Immature natural killer cell (primary cell): ENCODE data around the gene EIF5AL1. TPM values are rescaled to one million over a fixed set of nuclear protein-coding genes. Genes with fewer than 3 reads are reported as not detected.
"Not testable (repeated sequence)": the region's sequence is repeated elsewhere in the genome, so short reads cannot be mapped to it uniquely, and the experiment has no call there.

Experiments
- DNase-seq, 3 donors: peaks; one replicate each; pipeline ENCODE4 v3.0.0; 2022; ENCODE audit warnings: mixed read lengths in 1 of 3
- H3K27ac Mint-ChIP-seq, 6 donors: one replicate each; pipeline ENCODE4 v1.8.0; 2020; ENCODE audit warnings: mixed read lengths in 6 of 6, mild to moderate bottlenecking in 5 of 6, inconsistent platforms in 4 of 6, moderate library complexity in 3 of 6
- H3K27me3 Mint-ChIP-seq, 3 donors: one replicate each; pipeline ENCODE4 v1.8.0; 2020 to 2021; ENCODE audit warnings: low read depth in 3 of 3, mild to moderate bottlenecking in 3 of 3, mixed read lengths in 3 of 3, moderate library complexity in 3 of 3, inconsistent platforms in 1 of 3
- H3K36me3 Mint-ChIP-seq, 3 donors: one replicate each; pipeline ENCODE4 v1.8.0; 2020; ENCODE audit warnings: mixed read lengths in 3 of 3, inconsistent platforms in 2 of 3, mild to moderate bottlenecking in 2 of 3
- H3K4me1 Mint-ChIP-seq, 2 donors: one replicate each; pipeline ENCODE4 v1.8.0; 2020; ENCODE audit warnings: inconsistent platforms in 2 of 2, mild to moderate bottlenecking in 2 of 2, mixed read lengths in 2 of 2, moderate library complexity in 1 of 2
- H3K4me3 Mint-ChIP-seq, 5 donors: one replicate each; pipeline ENCODE4 v1.8.0; 2020; ENCODE audit warnings: mild to moderate bottlenecking in 5 of 5, mixed read lengths in 5 of 5, inconsistent platforms in 3 of 5, moderate library complexity in 3 of 5
- H3K9me3 Mint-ChIP-seq, 6 donors: one replicate each; pipeline ENCODE4 v1.8.0; 2020; ENCODE audit warnings: mild to moderate bottlenecking in 6 of 6, mixed read lengths in 6 of 6, inconsistent platforms in 4 of 6, moderate library complexity in 3 of 6
- polyA plus RNA-seq, 3 donors: library from polyadenylated mRNA; unstranded; fragments of 300-500 nt; fragmentation: Illumina TruSeq; gene quantifications; one replicate each; pipeline ENCODE4 v1.2.3, GENCODE V29; 2021

Gene EIF5AL1
- polyA plus RNA-seq = under 1 TPM; 0.21 to 0.48 (median 0.38) TPM

DNA sequence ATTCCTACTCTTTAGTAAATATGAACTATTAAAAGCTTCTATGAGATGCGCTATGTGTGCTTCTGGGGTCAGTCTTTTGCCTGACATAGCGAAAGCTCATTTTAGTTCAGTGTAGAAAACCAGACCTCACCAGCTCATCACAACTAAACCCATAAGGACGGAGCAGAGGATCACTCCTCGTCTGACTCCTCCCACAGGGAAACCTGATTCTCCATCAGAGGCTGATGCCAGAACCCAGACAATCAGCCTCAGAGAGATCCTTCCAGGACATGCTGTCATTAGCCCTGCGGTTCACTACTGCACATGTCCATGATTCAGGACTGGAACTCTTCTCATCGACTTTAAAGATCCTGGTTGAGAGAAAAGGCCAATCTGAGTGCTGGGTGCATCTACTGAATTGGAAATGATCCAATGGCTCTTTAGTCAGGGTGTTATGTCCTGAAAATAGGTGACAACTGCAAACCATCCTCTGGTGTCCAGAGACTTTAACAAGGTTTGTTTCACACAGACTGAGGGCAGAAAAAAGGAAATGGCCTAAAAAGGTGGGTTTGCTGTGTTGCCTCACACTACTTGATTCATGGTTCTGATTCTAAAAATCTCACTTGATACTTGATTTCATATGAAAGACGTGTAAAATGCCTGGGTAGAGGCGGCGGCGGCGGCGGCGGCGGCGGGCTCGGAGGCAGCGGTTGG is at the start of gene EIF5AL1:
EIF5AL1 (plus strand) TSS at position 643 of the 693 bp plus-strand sequence. CDS start 117 bp downstream, outside the sequence.
- H3K27ac Mint-ChIP-seq, DNase-seq, H3K4me3 Mint-ChIP-seq, H3K4me1 Mint-ChIP-seq, H3K27me3 Mint-ChIP-seq, H3K36me3 Mint-ChIP-seq, H3K9me3 Mint-ChIP-seq: not testable (repeated sequence)

DNA sequence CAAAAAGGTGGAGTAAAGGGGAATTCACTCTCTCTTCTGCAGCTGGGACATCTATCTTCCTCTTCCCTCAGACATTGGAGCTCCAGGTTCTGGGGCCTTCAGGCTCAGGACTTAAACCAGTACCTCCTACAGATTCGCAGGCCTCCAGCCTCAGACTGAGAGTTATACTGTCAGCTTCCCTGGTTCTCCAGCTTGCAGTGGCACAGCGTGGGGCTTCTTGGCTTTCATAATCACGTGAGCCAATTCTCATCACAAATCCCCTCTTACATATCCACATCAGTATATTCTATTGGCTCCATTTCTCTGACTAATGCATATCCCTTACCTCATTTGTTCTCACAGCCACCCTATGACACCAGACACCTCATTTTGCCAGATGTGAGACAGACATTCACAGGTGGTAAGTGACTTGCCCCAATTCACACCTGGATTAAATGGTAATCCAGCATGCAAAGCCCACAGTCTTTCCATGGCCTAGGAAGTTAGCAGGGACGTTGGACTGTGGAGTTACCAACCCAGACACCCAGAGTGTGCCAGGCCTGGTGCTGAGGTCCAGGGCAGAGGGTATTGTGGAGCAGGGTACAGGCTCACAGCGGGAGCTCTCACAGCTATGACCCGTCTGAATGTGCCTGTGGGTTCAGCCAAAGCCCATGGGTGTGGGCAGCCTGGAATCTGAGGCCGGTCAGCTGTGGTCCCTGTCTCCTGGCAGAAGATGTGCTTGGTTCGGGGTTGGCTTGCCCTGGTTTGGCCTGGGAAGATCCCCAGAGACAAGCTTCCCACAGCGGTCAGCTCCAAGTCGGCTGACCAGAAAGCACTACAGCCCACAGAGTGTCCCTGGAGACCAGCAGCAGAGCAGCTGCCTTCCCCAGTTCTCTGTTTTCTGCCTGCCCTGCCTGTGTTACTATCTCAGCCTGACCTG is 48.5 kb upstream of the EIF5AL1 start:
- no peaks in the 10 kb centered on the region for H3K36me3 Mint-ChIP-seq
- no peaks in the 10 kb centered on the region for H3K9me3 Mint-ChIP-seq
- no peaks in the 10 kb centered on the region for H3K4me1 Mint-ChIP-seq
- peaks cover 0 to 4% (median 2%) of the 10 kb centered on the region in 3 donors for H3K27me3 Mint-ChIP-seq
- no peak overlapping the region for H3K4me3 Mint-ChIP-seq
- H3K27ac Mint-ChIP-seq = no peak overlapping the region
- no peak for DNase-seq

DNA sequence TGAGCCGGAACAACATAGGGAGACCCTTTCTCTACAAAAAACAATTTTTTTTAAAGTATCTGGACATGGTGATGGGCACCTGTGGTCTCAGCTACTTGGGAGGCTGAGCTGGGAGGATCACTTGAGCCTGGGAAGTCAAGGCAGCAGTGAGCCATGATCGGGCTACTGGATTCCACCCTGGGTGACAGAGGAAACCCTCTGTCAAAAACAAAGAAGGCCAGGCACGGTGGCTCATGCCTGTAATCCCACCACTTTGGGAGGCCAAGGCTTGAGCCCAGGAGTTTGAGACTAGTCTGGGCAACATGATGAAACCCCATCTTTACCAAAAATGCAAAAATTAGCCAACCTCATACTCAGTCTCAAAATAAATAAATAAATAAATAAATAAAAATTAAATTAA is 47.0 kb upstream of the EIF5AL1 start:
- DNase-seq = no peak
- H3K27ac Mint-ChIP-seq = no peak overlapping the region
- H3K9me3 Mint-ChIP-seq = no peaks in the 10 kb centered on the region
- H3K27me3 Mint-ChIP-seq = peaks cover 0 to 4% (median 2%) of the 10 kb centered on the region in 3 donors
- no peaks in the 10 kb centered on the region for H3K36me3 Mint-ChIP-seq
- no peaks in the 10 kb centered on the region for H3K4me1 Mint-ChIP-seq
- no peak overlapping the region for H3K4me3 Mint-ChIP-seq

DNA sequence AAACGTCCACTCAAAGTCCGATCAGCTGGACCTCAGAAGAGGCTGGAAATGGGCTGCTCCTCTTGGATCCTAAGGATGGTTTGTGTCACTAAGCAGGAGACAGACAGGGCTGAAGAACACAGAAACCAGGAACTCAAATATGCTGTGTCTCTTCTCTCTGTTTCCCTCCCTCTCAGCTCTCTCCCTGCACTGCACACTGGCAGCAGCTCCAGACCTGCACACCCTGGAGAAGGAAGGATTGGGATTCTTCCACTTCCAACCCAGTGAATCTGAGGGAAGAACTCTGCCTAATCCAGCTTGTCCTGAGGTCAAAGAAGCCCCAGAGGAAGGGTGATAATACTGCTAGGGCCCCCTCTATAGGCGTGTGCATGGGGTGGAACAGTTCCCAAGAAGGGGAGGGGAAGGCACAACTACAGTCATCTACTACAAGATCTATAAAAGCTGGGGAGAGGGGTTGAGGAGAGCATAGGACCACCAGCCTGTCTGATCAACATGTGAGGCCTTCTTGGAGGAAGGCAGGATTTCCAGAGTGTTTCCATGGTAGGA is 44.2 kb upstream of the EIF5AL1 start:
- H3K36me3 Mint-ChIP-seq = no peaks in the 10 kb centered on the region
- DNase-seq = no peak
- H3K4me1 Mint-ChIP-seq = no peaks in the 10 kb centered on the region
- no peaks in the 10 kb centered on the region for H3K9me3 Mint-ChIP-seq
- H3K27ac Mint-ChIP-seq = no peak overlapping the region
- no peak overlapping the region for H3K4me3 Mint-ChIP-seq
- H3K27me3 Mint-ChIP-seq = peaks cover under 1 to 7% (median 2%) of the 10 kb centered on the region in 3 donors

DNA sequence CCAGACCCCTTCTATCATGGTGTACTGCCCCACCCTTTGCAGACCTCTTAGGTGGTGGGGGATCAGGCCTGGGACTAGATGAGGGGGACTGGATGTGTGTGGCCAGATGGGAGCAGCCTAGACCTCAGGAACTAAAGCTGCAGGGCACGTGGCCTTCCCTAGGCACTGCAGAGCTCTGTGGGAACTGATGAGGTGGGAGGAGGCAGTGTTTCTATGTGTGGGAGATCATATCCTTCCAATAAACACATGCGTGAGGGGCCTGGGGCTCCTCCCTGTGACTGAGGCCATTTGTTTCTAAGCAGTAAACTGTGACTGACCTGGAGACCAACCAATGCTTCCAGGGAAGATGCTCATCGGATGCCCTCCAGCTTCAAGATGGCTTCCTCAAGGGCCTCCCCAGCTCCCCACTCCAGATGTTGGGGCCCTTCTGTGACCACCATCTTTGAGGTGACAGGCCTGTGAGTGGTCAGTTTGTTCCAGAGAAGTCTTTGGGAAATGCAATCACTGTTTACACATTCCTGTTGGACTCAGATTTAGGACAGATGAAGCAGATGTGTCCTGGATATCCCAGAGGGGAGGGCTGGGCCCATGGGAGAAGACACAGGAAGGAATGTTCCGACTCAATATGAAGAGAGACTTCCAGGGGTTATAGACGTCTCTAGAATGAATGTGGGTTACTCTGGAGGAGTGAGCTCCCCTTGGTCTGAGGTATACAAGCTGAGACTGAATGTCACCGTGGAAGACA is 43.3 kb upstream of the EIF5AL1 start:
- DNase-seq = no peak
- no peaks in the 10 kb centered on the region for H3K9me3 Mint-ChIP-seq
- H3K27me3 Mint-ChIP-seq = peaks cover 2 to 7% (median 6%) of the 10 kb centered on the region in 3 donors
- no peaks in the 10 kb centered on the region for H3K36me3 Mint-ChIP-seq
- H3K4me1 Mint-ChIP-seq = no peaks in the 10 kb centered on the region
- H3K4me3 Mint-ChIP-seq = no peak overlapping the region
- peak overlapping the region in 1 of 6 donors; percentile 61 for H3K27ac Mint-ChIP-seq

DNA sequence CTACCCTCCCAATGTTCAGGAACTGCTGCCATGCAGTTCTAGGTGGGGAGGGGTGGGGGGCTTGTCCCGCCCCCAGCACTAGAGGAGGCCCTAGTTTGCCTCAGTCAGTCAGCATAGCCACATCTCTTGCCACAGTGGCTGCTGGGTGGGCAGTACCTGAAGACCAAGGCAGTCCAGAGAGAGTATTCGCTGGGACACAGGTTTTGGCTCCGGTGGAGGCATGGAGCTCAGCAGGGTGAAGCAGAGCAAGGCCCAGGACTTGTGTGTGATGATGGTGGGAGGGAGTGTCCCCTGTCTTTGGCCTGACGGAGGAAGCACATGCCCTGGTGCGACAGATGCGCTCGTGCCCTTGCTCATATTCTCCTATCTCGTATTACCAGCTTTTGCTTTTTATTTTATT is 42.2 kb upstream of the EIF5AL1 start:
- Mint-ChIP-seq H3K36me3 (no peaks in the 10 kb centered on the region), H3K27ac (no peak overlapping the region), H3K27me3 (peaks cover 2 to 11% (median 6%) of the 10 kb centered on the region in 3 donors), H3K4me1 (no peaks in the 10 kb centered on the region), H3K4me3 (no peak overlapping the region), H3K9me3 (no peaks in the 10 kb centered on the region)
- no peak for DNase-seq

DNA sequence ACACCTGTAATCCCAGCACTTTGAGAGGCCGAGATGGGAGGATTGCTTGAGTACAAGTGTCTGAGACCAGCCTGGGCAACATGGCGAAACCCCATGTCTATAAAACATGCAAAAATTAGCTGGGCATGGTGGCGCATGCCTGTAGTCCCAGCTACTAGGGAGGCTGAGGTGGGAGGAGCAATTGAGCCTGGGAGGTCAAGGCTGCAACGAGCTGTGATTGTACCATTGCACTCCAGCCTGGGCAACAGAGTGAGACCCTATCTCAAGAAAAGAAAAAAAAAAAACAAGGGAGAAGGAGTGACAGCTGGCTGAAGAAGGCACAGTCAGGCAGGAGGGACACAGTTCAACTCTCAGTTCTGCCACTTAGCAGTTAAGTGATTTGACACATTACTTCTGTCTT is 40.6 kb upstream of the EIF5AL1 start:
- Mint-ChIP-seq H3K9me3 (no peaks in the 10 kb centered on the region), H3K27me3 (peaks cover 1 to 12% (median 9%) of the 10 kb centered on the region in 3 donors), H3K4me1 (no peaks in the 10 kb centered on the region), H3K36me3 (no peaks in the 10 kb centered on the region), H3K27ac (no peak overlapping the region), H3K4me3 (no peak overlapping the region)
- DNase-seq = no peak

DNA sequence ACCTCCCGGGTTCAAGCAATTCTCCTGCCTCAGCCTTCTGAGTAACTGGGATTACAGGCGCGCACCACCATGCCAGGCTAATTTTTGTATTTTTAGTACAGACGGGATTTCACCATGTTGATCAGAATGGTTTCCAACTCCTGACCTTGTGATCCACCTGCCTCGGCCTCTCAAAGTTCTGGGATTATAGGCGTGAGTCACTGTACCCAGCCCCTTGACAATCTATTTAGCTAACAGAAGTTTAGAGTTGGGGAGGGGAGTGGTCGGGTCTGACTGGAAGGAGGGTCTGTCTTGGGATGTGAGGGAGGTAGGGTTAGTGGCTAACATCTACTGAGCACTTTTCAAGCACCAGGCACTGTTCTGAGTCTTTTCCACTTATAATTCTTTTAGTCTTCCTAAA is 39.9 kb upstream of the EIF5AL1 start:
- Mint-ChIP-seq H3K27ac (no peak overlapping the region), H3K36me3 (no peaks in the 10 kb centered on the region), H3K9me3 (no peaks in the 10 kb centered on the region), H3K4me1 (no peaks in the 10 kb centered on the region), H3K27me3 (peaks cover 1 to 13% (median 9%) of the 10 kb centered on the region in 3 donors), H3K4me3 (no peak overlapping the region)
- DNase-seq = no peak

DNA sequence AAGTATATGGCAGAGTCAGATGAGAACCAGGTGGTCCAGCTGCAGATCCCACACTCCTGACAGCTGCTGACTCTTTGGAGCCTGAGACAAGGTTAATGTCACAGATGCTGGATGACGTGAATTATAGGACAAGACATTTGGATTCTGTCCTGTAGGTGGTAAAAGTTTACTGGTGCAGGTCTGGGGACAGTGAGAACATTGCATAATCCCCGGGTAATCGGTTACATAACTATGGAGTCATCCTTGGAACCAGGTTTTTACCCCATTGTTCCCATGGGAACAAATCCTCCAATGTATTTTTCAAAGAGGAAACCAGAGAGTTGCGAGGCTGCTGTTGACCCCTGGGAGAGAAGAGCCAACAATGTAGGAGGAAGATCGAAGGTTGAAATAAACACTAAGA is 39.4 kb upstream of the EIF5AL1 start:
- no peaks in the 10 kb centered on the region for H3K9me3 Mint-ChIP-seq
- no peak overlapping the region for H3K4me3 Mint-ChIP-seq
- no peak for DNase-seq
- H3K4me1 Mint-ChIP-seq = no peaks in the 10 kb centered on the region
- no peaks in the 10 kb centered on the region for H3K36me3 Mint-ChIP-seq
- H3K27ac Mint-ChIP-seq = no peak overlapping the region
- H3K27me3 Mint-ChIP-seq = peaks cover 1 to 15% (median 9%) of the 10 kb centered on the region in 3 donors

DNA sequence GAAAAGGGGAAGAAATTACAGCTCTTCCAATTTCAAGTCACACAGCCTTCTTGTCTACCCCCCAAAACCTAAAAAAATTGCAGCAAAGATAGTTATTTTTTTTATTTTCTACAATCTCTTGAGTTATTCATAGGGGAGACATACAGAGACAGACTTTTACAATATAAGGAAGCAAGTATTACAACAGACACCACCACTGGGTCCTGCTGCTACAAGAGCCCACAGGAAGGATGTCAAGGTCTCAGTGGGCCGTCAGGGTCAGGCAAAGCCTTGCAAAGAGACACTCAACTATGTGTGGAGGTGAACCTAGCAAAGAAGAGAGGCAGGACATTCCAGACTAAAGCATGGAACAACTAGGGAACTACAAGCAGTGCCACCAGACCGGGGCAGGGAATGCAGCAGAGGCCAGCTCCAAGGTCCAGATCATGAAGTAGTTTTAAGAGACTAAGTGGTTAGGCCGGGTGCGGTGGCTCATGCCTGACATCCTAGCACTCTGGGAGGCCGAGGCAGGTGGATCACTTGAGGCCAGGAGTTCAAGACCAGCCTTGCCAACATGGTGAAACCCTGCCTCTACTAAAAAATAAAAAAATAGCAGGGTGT is 38.7 kb upstream of the EIF5AL1 start:
- Mint-ChIP-seq H3K9me3 (no peaks in the 10 kb centered on the region), H3K4me3 (no peak overlapping the region), H3K4me1 (no peaks in the 10 kb centered on the region), H3K27me3 (peaks cover 1 to 15% (median 9%) of the 10 kb centered on the region in 3 donors), H3K36me3 (no peaks in the 10 kb centered on the region), H3K27ac (no peak overlapping the region)
- DNase-seq = no peak

DNA sequence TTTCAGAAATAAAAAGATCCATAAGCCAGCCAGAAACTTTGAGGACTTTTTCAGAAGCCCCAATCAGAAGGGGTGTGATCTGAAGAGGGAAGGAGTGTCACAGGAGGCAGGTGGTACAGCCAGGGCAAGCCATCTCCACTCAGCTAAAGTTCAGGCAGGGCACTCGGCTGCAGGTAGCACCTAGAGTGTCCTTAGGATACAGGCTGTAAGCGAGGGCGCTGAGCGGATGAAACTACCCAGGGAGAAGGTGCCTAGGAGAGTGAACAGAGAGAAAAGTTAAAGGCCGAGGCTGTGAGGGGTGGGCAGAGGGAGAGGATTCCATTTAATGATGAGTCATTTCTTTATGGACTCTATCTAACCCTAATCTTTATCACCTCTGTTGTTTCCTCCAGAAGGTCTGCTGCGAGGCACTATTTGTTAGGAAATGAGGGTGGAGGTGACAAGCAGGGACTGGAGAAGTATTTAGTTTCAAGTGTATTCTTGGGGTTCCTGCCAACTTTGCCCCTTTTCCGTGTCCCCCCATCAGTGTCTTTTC is 37.1 kb upstream of the EIF5AL1 start:
- Mint-ChIP-seq H3K27ac (no peak overlapping the region), H3K4me3 (no peak overlapping the region), H3K9me3 (no peaks in the 10 kb centered on the region), H3K27me3 (peaks cover 1 to 15% (median 9%) of the 10 kb centered on the region in 3 donors), H3K4me1 (no peaks in the 10 kb centered on the region), H3K36me3 (no peaks in the 10 kb centered on the region)
- no peak for DNase-seq

DNA sequence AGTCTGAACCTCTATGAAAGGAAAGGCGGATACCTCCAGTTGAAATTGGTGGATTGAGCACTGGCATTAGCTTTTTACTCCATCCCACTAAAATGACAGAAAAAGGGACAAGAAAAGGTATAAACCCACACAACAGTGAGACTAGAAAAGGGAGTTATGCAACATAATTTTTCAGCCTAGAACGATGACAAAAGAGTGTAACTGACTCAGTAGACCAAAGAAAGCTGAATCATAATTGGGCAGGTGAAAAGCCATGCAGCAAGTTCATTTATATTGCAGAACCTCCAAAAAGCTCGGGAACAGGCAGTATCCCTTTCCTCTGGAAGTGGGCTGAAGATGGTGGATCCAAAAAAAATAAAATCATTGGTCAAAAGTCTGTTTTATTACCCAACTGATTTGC is 36.5 kb upstream of the EIF5AL1 start:
- Mint-ChIP-seq H3K9me3 (no peaks in the 10 kb centered on the region), H3K36me3 (no peaks in the 10 kb centered on the region), H3K4me1 (no peaks in the 10 kb centered on the region), H3K27me3 (peaks cover 1 to 15% (median 9%) of the 10 kb centered on the region in 3 donors), H3K27ac (no peak overlapping the region), H3K4me3 (no peak overlapping the region)
- DNase-seq = no peak

DNA sequence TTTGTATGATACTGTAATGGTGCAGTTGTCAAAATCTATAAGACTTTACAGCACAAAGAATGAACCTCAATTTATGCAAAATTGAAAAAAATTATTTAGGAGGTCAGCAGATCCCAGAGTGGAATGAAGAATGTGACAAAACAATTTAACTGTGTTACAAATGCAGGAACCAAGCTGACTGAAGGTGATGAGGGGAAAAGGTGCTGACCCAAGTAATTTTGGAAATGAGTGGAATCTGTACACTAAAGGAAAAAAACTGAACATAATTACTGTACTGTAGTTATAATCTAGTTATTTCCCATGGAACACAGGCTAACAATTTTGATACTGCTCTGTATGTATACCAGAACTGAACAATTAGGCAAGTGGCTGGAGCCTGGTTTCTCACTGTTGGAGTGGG is 35.7 kb upstream of the EIF5AL1 start:
- no peaks in the 10 kb centered on the region for H3K9me3 Mint-ChIP-seq
- no peak overlapping the region for H3K4me3 Mint-ChIP-seq
- DNase-seq = no peak
- no peak overlapping the region for H3K27ac Mint-ChIP-seq
- peaks cover 1 to 12% (median 9%) of the 10 kb centered on the region in 3 donors for H3K27me3 Mint-ChIP-seq
- H3K4me1 Mint-ChIP-seq = no peaks in the 10 kb centered on the region
- H3K36me3 Mint-ChIP-seq = no peaks in the 10 kb centered on the region
